Naive thymus-derived CD8-positive, alpha-beta T cell (primary cell): ENCODE measurements around the gene RTBDN. TPM values are rescaled to one million over a fixed set of nuclear protein-coding genes. Genes with fewer than 3 reads are reported as not detected.
A peak's percentile ranks its signal among the peaks of the same experiment; 100 is the strongest.

ENCODE experiments used
- ATAC-seq, 2 donors: fragments of 150-1000 bp; cut with Tn5 transposase in 1 of 2; sonication (Bioruptor Pico), chemical (Tn5 transposase) in 1 of 2; 1 replicate in 1 of 2; 2 replicates in 1 of 2; pipeline ENCODE4 v1.10.0; 2021; ENCODE audit warnings: mild to moderate bottlenecking in 2 of 2, moderate library complexity in 2 of 2
- POLR2A ChIA-PET: fragments of 350-600 bp; sonication (Branson Sonifier 250); formaldehyde crosslinking; loops from one replicate; lab custom pipeline; 2021; ENCODE audit warnings: antibody characterized with exemption; lab: Charles Lee
- DNase-seq, 10 donors: peaks; one replicate each; pipeline versions ENCODE4 v3.0.0 to v3.0.0-alpha.2; 2020 to 2022
- H3K27ac Mint-ChIP-seq, 10 donors: one replicate each; pipeline ENCODE4 v1.8.0; 2020 to 2022; ENCODE audit warnings: mild to moderate bottlenecking in 10 of 10, mixed read lengths in 10 of 10, moderate library complexity in 4 of 10, inconsistent platforms in 1 of 10
- H3K27me3 Mint-ChIP-seq, 5 donors: one replicate each; pipeline ENCODE4 v1.8.0; 2021 to 2022; ENCODE audit warnings: mixed read lengths in 5 of 5
- H3K36me3 Mint-ChIP-seq, 3 donors: one replicate each; pipeline ENCODE4 v1.8.0; 2020 to 2022; ENCODE audit warnings: mixed read lengths in 3 of 3, mild to moderate bottlenecking in 2 of 3, inconsistent platforms in 1 of 3
- H3K4me1 Mint-ChIP-seq, 4 donors: one replicate each; pipeline ENCODE4 v1.8.0; 2021 to 2022; ENCODE audit warnings: mixed read lengths in 4 of 4
- H3K4me3 Mint-ChIP-seq, 10 donors: one replicate each; pipeline ENCODE4 v1.8.0; 2020 to 2022; ENCODE audit warnings: mild to moderate bottlenecking in 10 of 10, mixed read lengths in 10 of 10, moderate library complexity in 6 of 10, inconsistent platforms in 1 of 10
- H3K9me3 Mint-ChIP-seq, 9 donors: one replicate each; pipeline ENCODE4 v1.8.0; 2020 to 2022; ENCODE audit warnings: mixed read lengths in 9 of 9, mild to moderate bottlenecking in 3 of 9, inconsistent platforms in 1 of 9, moderate library complexity in 1 of 9
- microRNA-seq: library from miRNA; unstranded; fragments of <30 nt; microRNA quantifications from one replicate; pipeline ENCODE4 v1.2.0, GENCODE V29; 2022; ENCODE audit warnings: borderline microRNAs expressed
- polyA plus RNA-seq, 3 donors: library from polyadenylated mRNA; unstranded; fragments of 300-500 nt; fragmentation: Illumina TruSeq; gene quantifications; one replicate each; pipeline ENCODE4 v1.2.3, GENCODE V29; 2021
- total RNA-seq, 8 experiments: library from RNA in 2 of 8; stranded (reverse) in 2 of 8; gene quantifications; one replicate each; pipeline ENCODE4 v1.2.3 and lab custom pipeline; 2021 to 2026

RTBDN gene
- total and polyA plus RNA-seq, 5 experiments from 2014 or later = not detected

- H3K9me3 Mint-ChIP-seq = no peaks in the 10 kb centered on the region
- H3K4me3 Mint-ChIP-seq = peak overlapping the region; percentile 52 to 79 (median 74)
- no peaks in the 10 kb centered on the region for H3K36me3 Mint-ChIP-seq
- H3K27me3 Mint-ChIP-seq = no peaks in the 10 kb centered on the region
- POLR2A ChIA-PET = interaction anchor here (0.7 to 20.9 kb wide), 11 partner anchors 14 to 173 kb away, joined by 3 to 1021 read pairs (median 4); partner anchors contain the start of genes CALR, GET3, JUNB and PRDX2
- DNase-seq (peak in 4 of 10 donors; percentile 36 to 74 (median 38)), ATAC-seq (no peak)
- peaks cover 17 to 54% (median 30%) of the 10 kb centered on the region in 4 donors for H3K4me1 Mint-ChIP-seq
- H3K27ac Mint-ChIP-seq = peak overlapping the region in 2 of 10 donors; percentile 92 to 99
These were observed 51.0 kb downstream of the RTBDN start for GRCh38 chr19:12783291-12783848.

- Mint-ChIP-seq H3K27me3 (no peaks in the 10 kb centered on the region), H3K27ac (peak overlapping the region in 6 of 10 donors; percentile 89 to 100 (median 98)), H3K4me1 (peaks cover 18 to 51% (median 36%) of the 10 kb centered on the region in 4 donors), H3K9me3 (no peaks in the 10 kb centered on the region), H3K4me3 (peak overlapping the region; percentile 75 to 98 (median 87)), H3K36me3 (no peaks in the 10 kb centered on the region)
- ATAC-seq (peak; percentile 62 to 70), DNase-seq (peak in 8 of 10 donors; percentile 92 to 99 (median 98))
- POLR2A ChIA-PET = interaction anchor here (0.6 to 20.9 kb wide), 16 partner anchors 10 to 718 kb away, joined by 3 to 1021 read pairs (median 4); partner anchors contain the start of genes CALR, FBXW9, GET3 and JUNB
These were observed 51.7 kb downstream of the RTBDN start for GRCh38 chr19:12782424-12783290.

DNA sequence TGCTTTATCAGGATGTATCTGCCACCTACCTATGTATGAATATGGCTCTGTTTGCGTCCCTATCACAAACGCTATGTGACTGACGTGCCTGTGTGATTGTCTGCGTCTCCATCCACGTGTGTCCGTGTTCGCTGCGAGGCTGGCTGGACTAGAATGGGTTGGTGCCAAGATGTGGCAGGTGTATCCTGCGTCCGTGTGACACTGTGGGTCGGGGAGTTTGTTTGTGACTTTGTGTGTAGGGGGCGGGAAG is 52.3 kb downstream of the RTBDN start:
- Mint-ChIP-seq H3K27ac (peak overlapping the region in 6 of 10 donors; percentile 89 to 100 (median 98)), H3K9me3 (no peaks in the 10 kb centered on the region), H3K4me1 (peaks cover 20 to 52% (median 38%) of the 10 kb centered on the region in 4 donors), H3K4me3 (peak overlapping the region; percentile 75 to 98 (median 87)), H3K27me3 (no peaks in the 10 kb centered on the region), H3K36me3 (no peaks in the 10 kb centered on the region)
- POLR2A ChIA-PET = interaction anchor here (1.0 to 20.9 kb wide), 11 partner anchors 9 to 171 kb away, joined by 3 to 1021 read pairs (median 5); partner anchors contain the start of genes CALR, FBXW9, JUNB and PRDX2
- ATAC-seq (peak in 1 of 2 donors; percentile 81), DNase-seq (peak in 2 of 10 donors; percentile 93 to 99)

DNA sequence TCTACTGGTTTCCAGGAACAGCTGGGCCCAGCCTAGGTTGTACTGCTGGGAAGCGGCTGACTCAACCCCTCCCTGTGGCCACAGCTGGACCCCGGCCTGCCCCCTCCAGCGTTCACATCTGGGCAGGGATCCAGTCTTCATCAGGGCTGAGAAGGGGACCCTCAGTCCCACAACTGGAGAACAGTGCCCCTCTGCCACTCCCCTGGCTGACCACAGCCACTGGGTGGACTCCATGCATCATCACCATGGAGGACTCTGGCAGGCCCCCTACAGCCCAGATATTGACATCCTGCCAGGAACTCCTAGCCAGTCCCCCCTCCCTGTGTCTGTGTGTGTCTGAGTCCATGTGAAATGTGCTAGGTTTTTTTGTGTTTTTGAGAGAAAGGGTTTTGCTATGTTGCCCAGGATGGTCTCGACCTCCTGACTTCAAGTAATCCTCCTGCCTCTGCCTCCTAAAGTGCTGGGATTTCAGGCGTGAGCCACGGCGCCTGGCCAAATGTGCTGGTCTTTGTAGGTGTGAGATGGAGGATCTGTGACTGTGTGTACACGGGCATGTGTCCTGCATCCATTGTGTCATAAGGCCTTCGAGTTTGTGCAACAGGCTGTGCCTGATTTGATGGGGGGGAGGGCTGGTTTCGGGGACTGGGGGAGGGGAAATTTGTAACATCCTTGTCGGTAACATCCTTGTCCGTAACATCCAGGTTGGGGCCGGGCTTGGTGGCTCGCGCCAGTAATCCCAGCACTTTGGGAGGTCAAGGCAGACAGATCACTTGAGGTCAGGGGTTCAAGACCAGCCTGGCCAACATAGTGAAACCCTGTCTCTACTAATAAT is 55.0 kb downstream of the RTBDN start:
- peaks cover 20 to 51% (median 38%) of the 10 kb centered on the region in 4 donors for H3K4me1 Mint-ChIP-seq
- POLR2A ChIA-PET = interaction anchor here (1.2 to 20.9 kb wide), 3 partner anchors 9 to 82 kb away, joined by 3 to 1021 read pairs (median 34); partner anchors contain the start of genes JUNB, PRDX2 and THSD8
- no peaks in the 10 kb centered on the region for H3K36me3 Mint-ChIP-seq
- no peak for DNase-seq
- no peak for ATAC-seq
- H3K9me3 Mint-ChIP-seq = no peaks in the 10 kb centered on the region
- H3K4me3 Mint-ChIP-seq = peak overlapping the region; percentile 33 to 86 (median 80)
- no peaks in the 10 kb centered on the region for H3K27me3 Mint-ChIP-seq
- H3K27ac Mint-ChIP-seq = peak overlapping the region in 9 of 10 donors; percentile 57 to 97 (median 92)

DNA sequence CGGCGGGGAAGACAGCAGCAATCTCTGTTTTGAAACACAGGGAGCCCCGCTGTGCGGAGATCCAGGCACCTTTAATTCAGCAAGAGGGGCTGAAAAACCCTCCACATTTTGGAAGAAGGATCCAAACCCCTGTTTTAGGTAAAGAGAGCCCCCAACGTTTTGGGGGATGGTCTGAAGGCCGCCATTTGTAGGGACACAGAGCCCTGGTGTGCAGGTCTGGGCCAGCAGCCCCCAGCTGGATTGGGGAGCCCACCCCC is 55.5 kb downstream of the RTBDN start:
- no peak for DNase-seq
- H3K27me3 Mint-ChIP-seq = no peaks in the 10 kb centered on the region
- H3K4me1 Mint-ChIP-seq = peaks cover 20 to 51% (median 39%) of the 10 kb centered on the region in 4 donors
- no peak for ATAC-seq
- no peaks in the 10 kb centered on the region for H3K9me3 Mint-ChIP-seq
- peak overlapping the region; percentile 79 to 88 (median 84) for H3K4me3 Mint-ChIP-seq
- H3K36me3 Mint-ChIP-seq = no peaks in the 10 kb centered on the region
- peak overlapping the region in 9 of 10 donors; percentile 84 to 97 (median 94) for H3K27ac Mint-ChIP-seq
- POLR2A ChIA-PET = interaction anchor here (1.2 to 20.9 kb wide), 4 partner anchors 10 to 82 kb away, joined by 3 to 1021 read pairs (median 20); partner anchors contain the start of genes JUNB, PRDX2, RNASEH2A and THSD8

DNA sequence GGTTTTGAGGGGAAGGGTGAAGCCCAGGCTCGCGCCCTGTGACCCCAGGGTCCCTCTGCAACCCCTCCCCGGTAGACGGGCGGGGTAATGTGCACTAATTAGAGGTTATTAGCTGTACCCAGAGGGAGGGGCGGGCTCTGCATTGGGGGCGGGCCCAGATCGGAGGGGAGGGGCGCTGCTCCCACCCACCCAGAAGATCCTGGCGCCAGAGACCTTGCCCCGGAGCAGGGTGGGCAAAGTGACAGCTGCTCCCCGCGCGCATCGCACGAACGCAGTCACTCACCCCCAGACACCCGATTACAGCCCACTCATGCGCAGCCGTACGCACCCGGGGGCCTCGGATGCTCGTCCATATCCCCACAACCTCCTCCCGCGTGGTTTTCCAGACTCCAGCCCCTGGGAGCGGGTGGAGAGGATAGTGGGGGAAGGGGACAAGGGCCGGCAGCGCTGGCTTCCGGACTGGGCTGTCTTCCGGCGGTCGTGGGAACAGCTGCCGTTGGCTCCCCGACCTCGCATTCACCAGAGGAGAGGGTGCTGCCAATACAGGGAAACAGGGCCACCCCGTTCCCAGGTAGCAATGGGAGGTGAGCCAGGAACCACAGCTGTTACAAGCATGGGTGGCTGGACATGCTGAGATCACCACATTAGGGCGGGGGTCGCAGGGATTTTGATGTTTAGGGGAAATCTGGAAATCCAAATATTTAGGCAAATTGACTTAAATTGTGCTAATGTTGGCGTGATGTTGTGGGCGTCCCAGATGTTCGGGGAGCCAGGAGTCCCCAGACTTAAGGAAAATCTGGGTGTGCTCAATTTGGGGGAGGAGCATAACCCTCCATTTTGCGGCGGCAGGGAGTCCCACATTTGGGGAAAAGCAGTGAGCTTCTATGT is 56.1 kb downstream of the RTBDN start:
- Mint-ChIP-seq H3K27ac (peak overlapping the region; percentile 72 to 97 (median 93)), H3K27me3 (no peaks in the 10 kb centered on the region), H3K9me3 (no peaks in the 10 kb centered on the region), H3K36me3 (peaks cover 0 to 2% (median 0%) of the 10 kb centered on the region in 3 donors), H3K4me3 (peak overlapping the region; percentile 79 to 88 (median 84)), H3K4me1 (peaks cover 21 to 51% (median 37%) of the 10 kb centered on the region in 4 donors)
- no peak for ATAC-seq
- peak in 8 of 10 donors; percentile 24 to 55 (median 40) for DNase-seq
- POLR2A ChIA-PET = interaction anchor here (0.8 to 20.9 kb wide), 8 partner anchors 10 to 112 kb away, joined by 3 to 1021 read pairs (median 4); partner anchors contain the start of genes GCDH, GET3, JUNB and PRDX2

GRCh38 chr19:12777217-12778016 is 57.0 kb downstream of the RTBDN start:
- Mint-ChIP-seq H3K36me3 (peaks cover 0 to 2% (median 0%) of the 10 kb centered on the region in 3 donors), H3K27ac (peak overlapping the region; percentile 72 to 97 (median 93)), H3K4me1 (peaks cover 21 to 49% (median 36%) of the 10 kb centered on the region in 4 donors), H3K9me3 (no peaks in the 10 kb centered on the region), H3K27me3 (no peaks in the 10 kb centered on the region), H3K4me3 (peak overlapping the region; percentile 79 to 88 (median 84))
- peak; percentile 5 to 23 for ATAC-seq
- POLR2A ChIA-PET = interaction anchor here (0.8 to 20.9 kb wide), 9 partner anchors 11 to 113 kb away, joined by 3 to 1021 read pairs (median 4); partner anchors contain the start of genes DHPS, GCDH, GET3 and JUNB
- peak; percentile 66 to 90 (median 82) for DNase-seq

Small RNA genes lying within 50 kb of the gene (microRNA-seq; reads per million reads assigned to microRNA genes)
- not detected for gene MIR5684
- gene MIR6794 = not detected

Other genes starting within 250 kb of the RTBDN start
- 10 to 100 TPM; 14.4 to 15.4 TPM for gene ZNF490, start 223.8 kb downstream of the RTBDN start, total RNA-seq
- gene ZNF490, start 223.8 kb downstream of the RTBDN start, polyA plus RNA-seq = 1 to 10 TPM; 3.7 to 6.8 (median 6.5) TPM
- 10 to 100 TPM; 46.2 to 48.0 TPM for gene ZNF791, start 223.7 kb downstream of the RTBDN start, total RNA-seq
- 10 to 100 TPM; 14.2 to 18.6 (median 17.9) TPM for gene ZNF791, start 223.7 kb downstream of the RTBDN start, polyA plus RNA-seq
- gene MAN2B1, start 167.8 kb downstream of the RTBDN start, total RNA-seq = 100 to 1,000 TPM in 1 of 2 experiments, 10 to 100 TPM in 1; 87.5 to 101 TPM
- gene MAN2B1, start 167.8 kb downstream of the RTBDN start, polyA plus RNA-seq = 10 to 100 TPM; 33.9 to 55.4 (median 34.7) TPM
- 10 to 100 TPM; 17.6 to 22.7 TPM for gene WDR83, start 167.8 kb downstream of the RTBDN start, total RNA-seq
- 10 to 100 TPM; 12.6 to 19.9 (median 12.9) TPM for gene WDR83, start 167.8 kb downstream of the RTBDN start, polyA plus RNA-seq
- 100 to 1,000 TPM; 219 to 224 TPM for gene DHPS, start 152.7 kb downstream of the RTBDN start, total RNA-seq
- 100 to 1,000 TPM in 1 of 3 donors, 10 to 100 TPM in 2; 74.8 to 108 (median 88.9) TPM for gene DHPS, start 152.7 kb downstream of the RTBDN start, polyA plus RNA-seq
- not detected for gene GNG14, start 146.6 kb downstream of the RTBDN start, total RNA-seq
- gene GNG14, start 146.6 kb downstream of the RTBDN start, polyA plus RNA-seq = not detected
- 1 to 10 TPM; 2.8 to 2.9 TPM for gene FBXW9, start 137.9 kb downstream of the RTBDN start, total RNA-seq
- gene FBXW9, start 137.9 kb downstream of the RTBDN start, polyA plus RNA-seq = 1 to 10 TPM; 4.3 to 5.7 (median 5.4) TPM
- 10 to 100 TPM; 80.5 to 81.7 TPM for gene TNPO2, start 110.6 kb downstream of the RTBDN start, total RNA-seq
- gene TNPO2, start 110.6 kb downstream of the RTBDN start, polyA plus RNA-seq = 1 to 10 TPM; 2.0 to 3.1 (median 2.6) TPM
- 100 to 1,000 TPM; 197 to 220 TPM for gene TRIR, start 99.9 kb downstream of the RTBDN start, total RNA-seq
- gene TRIR, start 99.9 kb downstream of the RTBDN start, polyA plus RNA-seq = 100 to 1,000 TPM; 181 to 206 (median 205) TPM
- 10 to 100 TPM; 26.7 to 30.9 TPM for gene GET3, start 97.1 kb downstream of the RTBDN start, total RNA-seq
- 10 to 100 TPM; 46.8 to 72.3 (median 55.7) TPM for gene GET3, start 97.1 kb downstream of the RTBDN start, polyA plus RNA-seq
- gene BEST2, start 82.8 kb downstream of the RTBDN start, total RNA-seq = not detected
- not detected for gene BEST2, start 82.8 kb downstream of the RTBDN start, polyA plus RNA-seq
- gene HOOK2, start 59.0 kb downstream of the RTBDN start, total RNA-seq = 10 to 100 TPM; 25.2 to 27.0 TPM
- 1 to 10 TPM; 3.0 to 4.3 (median 3.2) TPM for gene HOOK2, start 59.0 kb downstream of the RTBDN start, polyA plus RNA-seq
- 100 to 1,000 TPM in 1 of 2 experiments, 10 to 100 TPM in 1; 99.1 to 103 TPM for gene JUNB, start 43.1 kb downstream of the RTBDN start, total RNA-seq
- 1,000 to 10,000 TPM in 2 of 3 donors, 100 to 1,000 TPM in 1; 845 to 1,468 (median 1,203) TPM for gene JUNB, start 43.1 kb downstream of the RTBDN start, polyA plus RNA-seq
- 100 to 1,000 TPM; 108 to 112 TPM for gene PRDX2, start 32.8 kb downstream of the RTBDN start, total RNA-seq
- gene PRDX2, start 32.8 kb downstream of the RTBDN start, polyA plus RNA-seq = 100 to 1,000 TPM; 253 to 362 (median 333) TPM
- gene THSD8, start 32.5 kb downstream of the RTBDN start, total RNA-seq = 1 to 10 TPM in 1 of 2 experiments, not detected in 1; 1.1 TPM
- gene THSD8, start 32.5 kb downstream of the RTBDN start, polyA plus RNA-seq = 1 to 10 TPM in 2 of 3 donors, under 1 TPM in 1; 0.96 to 3.1 (median 1.0) TPM
- gene RNASEH2A, start 28.0 kb downstream of the RTBDN start, total RNA-seq = 10 to 100 TPM; 12.1 to 12.9 TPM
- gene RNASEH2A, start 28.0 kb downstream of the RTBDN start, polyA plus RNA-seq = 10 to 100 TPM; 16.3 to 22.6 (median 21.9) TPM
- 1 to 10 TPM in 1 of 2 experiments, under 1 TPM in 1; 0.26 to 1.3 TPM for gene MAST1, start 3.9 kb upstream of the RTBDN start, total RNA-seq
- gene MAST1, start 3.9 kb upstream of the RTBDN start, polyA plus RNA-seq = 1 to 10 TPM in 1 of 3 donors, under 1 TPM in 2; 0.22 to 4.4 (median 0.97) TPM
- 10 to 100 TPM; 26.2 to 27.3 TPM for gene DNASE2, start 46.9 kb upstream of the RTBDN start, total RNA-seq
- gene DNASE2, start 46.9 kb upstream of the RTBDN start, polyA plus RNA-seq = 10 to 100 TPM; 46.1 to 49.5 (median 46.2) TPM
- not detected for gene KLF1, start 52.6 kb upstream of the RTBDN start, total RNA-seq
- under 1 TPM in 1 of 3 donors, not detected in 2; 0.45 TPM for gene KLF1, start 52.6 kb upstream of the RTBDN start, polyA plus RNA-seq
- gene GCDH, start 56.6 kb upstream of the RTBDN start, total RNA-seq = 10 to 100 TPM; 68.5 to 69.8 TPM
- 10 to 100 TPM; 18.0 to 20.7 (median 19.8) TPM for gene GCDH, start 56.6 kb upstream of the RTBDN start, polyA plus RNA-seq
- 1 to 10 TPM in 1 of 2 experiments, not detected in 1; 1.8 TPM for gene SYCE2, start 84.7 kb upstream of the RTBDN start, total RNA-seq
- gene SYCE2, start 84.7 kb upstream of the RTBDN start, polyA plus RNA-seq = not detected
- gene FARSA, start 99.1 kb upstream of the RTBDN start, total RNA-seq = 10 to 100 TPM; 54.6 to 60.5 TPM
- gene FARSA, start 99.1 kb upstream of the RTBDN start, polyA plus RNA-seq = 10 to 100 TPM; 49.8 to 87.7 (median 63.6) TPM
- gene CALR, start 104.0 kb upstream of the RTBDN start, total RNA-seq = 100 to 1,000 TPM; 448 to 463 TPM
- gene CALR, start 104.0 kb upstream of the RTBDN start, polyA plus RNA-seq = 100 to 1,000 TPM; 135 to 190 (median 165) TPM
- 100 to 1,000 TPM; 117 to 125 TPM for gene RAD23A, start 111.3 kb upstream of the RTBDN start, total RNA-seq
- gene RAD23A, start 111.3 kb upstream of the RTBDN start, polyA plus RNA-seq = 100 to 1,000 TPM in 2 of 3 donors, 10 to 100 TPM in 1; 78.0 to 114 (median 102) TPM
- gene GADD45GIP1, start 122.6 kb upstream of the RTBDN start, total RNA-seq = 10 to 100 TPM; 17.3 to 17.8 TPM
- gene GADD45GIP1, start 122.6 kb upstream of the RTBDN start, polyA plus RNA-seq = 10 to 100 TPM; 59.4 to 65.1 (median 64.7) TPM
- not detected for gene DAND5, start 135.0 kb upstream of the RTBDN start, total RNA-seq
- gene DAND5, start 135.0 kb upstream of the RTBDN start, polyA plus RNA-seq = not detected
- gene NFIX, start 160.9 kb upstream of the RTBDN start, total RNA-seq = 1 to 10 TPM; 4.9 to 8.6 TPM
- 1 to 10 TPM in 1 of 3 donors, under 1 TPM in 1, not detected in 1; 0.68 to 1.5 TPM for gene NFIX, start 160.9 kb upstream of the RTBDN start, polyA plus RNA-seq